Measurements from ENCODE around the gene SUN5. TPM values are rescaled to one million over a fixed set of nuclear protein-coding genes. Genes with fewer than 3 reads are reported as not detected.
"Not testable (repeated sequence)": the region's sequence is repeated elsewhere in the genome, so short reads cannot be mapped to it uniquely, and the experiment has no call there.

SUN5 gene
- total RNA-seq, 1 experiment from 2014 or later: not detected

- no peak for DNase-seq (ENCODE audit: low spot score)
- in situ Hi-C loops (cut with HindIII; ENCODE audit: low sequenced_read_pairs): no loop called here
These were observed 33.9 kb downstream of the SUN5 start for GRCh38 chr20:32970115-32970972.

- no peak for DNase-seq (ENCODE audit: low spot score)
- in situ Hi-C loops (cut with HindIII; ENCODE audit: low sequenced_read_pairs): no loop called here
These were observed 34.7 kb downstream of the SUN5 start for GRCh38 chr20:32969356-32970114.

GRCh38 chr20:32968478-32969241 lies 35.6 kb downstream of the SUN5 start:
- in situ Hi-C loops (cut with HindIII; ENCODE audit: low sequenced_read_pairs): no loop called here
- DNase-seq (ENCODE audit: low spot score): no peak

- DNase-seq (ENCODE audit: low spot score): no peak
- in situ Hi-C loops (cut with HindIII; ENCODE audit: low sequenced_read_pairs): no loop called here
These were observed 36.2 kb downstream of the SUN5 start for GRCh38 chr20:32967961-32968457.

GRCh38 chr20:32966881-32967781 lies 37.1 kb downstream of the SUN5 start:
- in situ Hi-C loops (cut with HindIII; ENCODE audit: low sequenced_read_pairs): no loop called here
- no peak for DNase-seq (ENCODE audit: low spot score)

DNA sequence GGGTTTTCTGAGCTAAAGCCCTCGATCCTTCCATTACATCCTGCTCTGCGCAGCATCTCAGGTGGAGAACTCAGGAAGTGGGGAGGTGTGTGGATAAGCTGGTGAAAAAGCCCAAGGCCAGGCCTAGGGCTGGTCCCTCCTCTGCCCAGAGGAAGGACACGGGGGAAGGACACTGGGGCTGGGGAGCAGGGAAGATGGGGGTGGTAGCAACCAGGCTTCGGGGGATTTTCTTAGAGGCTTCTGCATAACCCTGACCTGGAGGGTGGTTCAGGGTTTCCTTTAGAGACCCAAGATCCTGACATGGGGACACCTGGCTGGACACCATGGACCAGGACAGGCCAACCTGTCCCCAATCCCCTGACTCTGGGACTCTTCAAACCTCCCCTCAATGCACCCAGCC lies 37.9 kb downstream of the SUN5 start:
- no peak for DNase-seq (ENCODE audit: low spot score)
- in situ Hi-C loops (cut with HindIII; ENCODE audit: low sequenced_read_pairs): no loop called here

DNA sequence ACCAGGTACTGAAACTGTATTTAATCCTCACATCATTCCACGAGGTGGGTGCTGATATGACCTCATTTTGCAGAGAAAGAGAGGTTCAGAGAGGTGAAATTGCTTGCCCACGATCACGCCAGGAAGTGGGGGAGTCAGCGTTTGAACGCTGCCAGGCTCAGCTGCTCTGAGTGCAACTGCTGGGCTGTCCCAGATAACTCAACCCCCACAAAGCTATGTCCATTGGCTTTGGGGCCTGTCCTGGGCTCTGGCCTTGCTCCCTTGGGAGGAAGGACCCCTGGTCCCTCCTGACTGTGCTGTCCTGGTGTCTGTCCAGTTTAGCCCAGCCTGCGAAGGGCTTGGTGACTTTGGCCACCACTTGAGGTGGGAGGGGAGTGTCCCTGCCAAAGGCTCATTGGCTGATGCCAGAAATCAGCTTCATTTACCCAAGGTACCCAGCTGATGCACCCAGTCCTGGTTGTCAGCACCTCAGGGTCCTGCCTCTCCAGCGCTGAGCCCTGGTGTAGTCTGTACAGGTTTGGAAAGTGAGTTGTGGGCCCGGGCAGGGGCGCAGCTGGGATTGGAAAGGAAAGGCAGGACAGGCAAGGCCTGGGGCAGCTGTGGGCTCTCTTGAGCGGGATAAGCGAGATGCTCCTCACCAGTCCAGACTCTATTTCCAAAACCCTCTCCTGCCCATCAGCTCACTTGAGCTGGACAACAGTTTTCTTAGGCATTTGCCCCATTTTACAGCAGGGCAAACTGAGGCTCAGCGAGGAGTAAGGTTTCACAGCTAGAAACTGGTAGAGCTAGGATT lies 38.5 kb downstream of the SUN5 start:
- DNase-seq (ENCODE audit: low spot score): no peak
- in situ Hi-C loops (cut with HindIII; ENCODE audit: low sequenced_read_pairs): no loop called here

DNA sequence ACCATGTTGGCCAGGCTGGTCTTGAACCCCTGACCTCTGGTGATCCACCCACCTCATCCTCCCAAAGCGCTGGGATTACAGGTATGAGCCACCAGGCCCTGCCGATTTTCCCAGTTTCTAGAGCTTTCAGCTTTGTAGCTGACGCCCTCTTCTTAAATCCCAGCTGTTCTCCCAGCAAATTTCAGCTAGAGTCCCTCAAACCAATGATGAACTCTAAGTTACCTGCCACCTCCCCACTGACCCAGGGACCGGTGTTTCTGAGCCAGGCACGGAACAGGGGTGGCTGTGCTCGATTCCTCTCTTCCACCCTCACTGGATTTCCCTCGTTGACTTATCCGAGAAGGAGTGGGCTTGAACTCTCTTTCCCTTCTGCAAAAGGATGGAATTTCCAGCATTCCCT lies 39.1 kb downstream of the SUN5 start:
- DNase-seq (ENCODE audit: low spot score): no peak
- in situ Hi-C loops (cut with HindIII; ENCODE audit: low sequenced_read_pairs): no loop called here

DNA sequence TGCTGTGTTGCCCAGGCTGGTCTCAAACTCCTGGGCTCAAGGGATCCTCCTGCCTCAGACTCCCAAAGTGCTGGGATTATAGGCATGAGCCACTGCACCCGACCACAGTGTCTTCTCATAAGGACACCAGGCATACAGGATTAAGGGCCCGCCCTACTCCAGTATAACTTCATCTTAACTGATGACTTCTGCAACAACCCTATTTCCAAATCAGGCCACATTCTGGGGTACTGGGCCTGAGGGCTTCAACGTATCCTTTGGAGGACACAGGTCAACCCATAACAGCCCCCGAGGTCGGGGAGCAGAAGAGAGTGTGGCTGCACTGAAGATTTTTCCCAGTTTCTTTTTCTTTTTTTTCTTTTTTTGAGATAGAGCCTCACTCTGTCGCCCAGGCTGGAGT lies 39.7 kb downstream of the SUN5 start:
- in situ Hi-C loops (cut with HindIII; ENCODE audit: low sequenced_read_pairs): no loop called here
- no peak for DNase-seq (ENCODE audit: low spot score)

- DNase-seq (ENCODE audit: low spot score): no peak
- in situ Hi-C loops (cut with HindIII; ENCODE audit: low sequenced_read_pairs): no loop called here
These were observed 41.1 kb downstream of the SUN5 start for GRCh38 chr20:32963176-32963575.

- in situ Hi-C loops (cut with HindIII; ENCODE audit: low sequenced_read_pairs); DNase-seq (ENCODE audit: low spot score): not testable (repeated sequence)
These were observed 41.6 kb downstream of the SUN5 start for GRCh38 chr20:32962646-32963045.

DNA sequence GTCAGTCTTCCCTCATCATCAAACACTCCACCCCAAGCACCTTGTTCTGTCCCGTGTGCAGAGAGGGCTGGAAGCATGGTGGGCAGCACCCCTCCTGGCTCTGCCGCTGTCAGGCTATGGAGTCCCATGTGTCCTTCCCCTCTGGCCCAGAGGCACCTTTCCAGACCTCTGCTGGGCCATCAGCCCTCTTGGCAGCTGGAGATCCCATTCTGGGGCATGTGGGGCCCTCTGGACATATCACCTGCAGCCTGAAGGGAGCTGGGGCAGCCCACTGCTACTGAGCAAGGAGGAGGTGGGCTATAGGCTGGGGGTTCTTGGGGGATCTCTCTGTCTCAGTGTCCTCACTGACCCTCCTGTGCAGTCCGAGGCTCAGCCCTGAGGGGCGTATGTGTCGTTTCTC lies 42.2 kb downstream of the SUN5 start:
- no peak for DNase-seq (ENCODE audit: low spot score)

GRCh38 chr20:32960849-32961731 lies 43.1 kb downstream of the SUN5 start:
- in situ Hi-C loops (cut with HindIII; ENCODE audit: low sequenced_read_pairs): no loop called here
- no peak for DNase-seq (ENCODE audit: low spot score)

More for the DNA sequence above, 42.2 kb downstream of the SUN5 start:
- in situ Hi-C loops (cut with HindIII; ENCODE audit: low sequenced_read_pairs): no loop called here

DNA sequence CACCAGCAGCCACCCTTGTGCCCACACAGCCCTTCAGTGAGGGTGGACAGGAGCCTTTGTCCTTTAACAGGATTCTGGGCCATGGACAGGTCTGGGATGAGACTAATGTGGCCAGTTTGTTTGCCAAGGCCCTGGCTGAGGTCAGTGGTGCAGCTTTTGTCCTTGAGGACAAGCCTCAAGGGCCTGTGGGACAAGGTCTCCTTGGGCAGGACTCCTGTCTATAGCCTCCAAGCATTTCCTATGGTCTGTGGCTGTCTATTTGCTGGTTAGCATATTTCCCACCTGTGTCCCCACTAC lies 44.1 kb downstream of the SUN5 start:
- in situ Hi-C loops (cut with HindIII; ENCODE audit: low sequenced_read_pairs): no loop called here
- DNase-seq (ENCODE audit: low spot score): no peak

DNA sequence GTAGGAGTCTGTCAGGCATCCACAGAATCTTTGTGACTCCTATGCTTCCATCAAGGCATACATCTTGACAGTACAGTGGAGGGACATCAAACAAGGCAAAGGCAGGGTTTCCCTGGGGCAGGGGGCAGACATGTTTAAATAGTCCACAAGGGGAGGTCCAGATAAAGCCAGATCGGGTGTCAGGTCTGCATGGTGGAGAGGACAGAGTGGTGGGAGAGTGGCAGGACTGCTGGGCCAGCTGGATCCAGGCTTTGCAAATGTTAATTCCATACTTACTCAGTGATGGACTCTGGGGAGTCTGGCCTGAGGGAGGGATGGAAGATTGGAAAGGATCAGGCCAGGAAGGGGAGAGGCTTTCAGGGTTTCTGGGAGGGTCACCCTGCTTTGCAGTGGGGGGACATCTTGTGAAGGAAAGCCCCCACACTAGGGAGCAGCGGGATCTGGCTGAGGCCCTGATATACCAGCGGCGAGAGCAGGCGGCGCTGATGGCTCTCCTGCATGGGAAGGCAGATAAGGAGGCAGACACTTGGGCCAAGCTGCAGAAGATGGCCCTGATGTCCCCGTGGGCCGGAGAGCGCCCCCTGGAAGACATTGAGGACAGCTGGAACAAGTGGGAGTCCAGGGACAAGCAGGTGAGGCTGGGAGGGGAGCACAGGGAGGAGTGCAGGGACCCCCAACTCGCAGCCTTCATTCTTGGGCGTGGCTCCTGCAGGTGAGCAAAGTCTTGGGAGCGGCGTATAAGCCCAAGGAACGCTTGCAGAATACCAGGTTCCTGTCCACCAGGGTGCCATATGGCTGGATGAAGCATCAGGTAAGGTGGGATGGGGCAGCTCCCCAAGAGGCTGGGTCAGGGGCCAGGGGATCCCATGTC lies 44.6 kb downstream of the SUN5 start:
- in situ Hi-C loops (cut with HindIII; ENCODE audit: low sequenced_read_pairs): no loop called here
- no peak for DNase-seq (ENCODE audit: low spot score)

DNA sequence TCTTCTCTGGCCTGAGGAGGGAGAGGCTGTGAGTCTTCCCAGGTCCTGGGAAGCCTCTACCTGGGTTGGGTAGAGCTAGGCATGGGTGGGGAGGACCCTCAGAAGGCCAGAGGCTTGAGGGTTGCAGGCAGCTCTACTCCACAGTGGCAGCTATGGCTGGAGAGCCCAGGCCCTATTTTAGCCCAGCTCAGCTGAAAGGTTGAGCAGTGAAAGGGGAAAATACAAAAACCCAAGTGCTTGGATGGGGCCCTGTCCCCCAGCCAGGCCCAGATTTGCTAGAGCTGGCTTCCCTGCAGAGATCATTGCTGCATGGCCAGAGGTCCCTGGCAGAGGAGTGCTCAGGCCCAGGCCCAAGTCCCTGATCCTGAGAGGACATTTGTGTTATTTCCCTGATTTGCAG lies 45.7 kb downstream of the SUN5 start:
- in situ Hi-C loops (cut with HindIII; ENCODE audit: low sequenced_read_pairs): no loop called here
- DNase-seq (ENCODE audit: low spot score): no peak
